Measurements from ENCODE around the gene PLCXD1. TPM values are rescaled to one million over a fixed set of nuclear protein-coding genes. Genes with fewer than 3 reads are reported as not detected.

The PLCXD1 gene
- polyA plus RNA-seq, 2 of the 4 experiments (the other 2 are of a cell fraction) = 64.6 to 67.9 TPM

DNA sequence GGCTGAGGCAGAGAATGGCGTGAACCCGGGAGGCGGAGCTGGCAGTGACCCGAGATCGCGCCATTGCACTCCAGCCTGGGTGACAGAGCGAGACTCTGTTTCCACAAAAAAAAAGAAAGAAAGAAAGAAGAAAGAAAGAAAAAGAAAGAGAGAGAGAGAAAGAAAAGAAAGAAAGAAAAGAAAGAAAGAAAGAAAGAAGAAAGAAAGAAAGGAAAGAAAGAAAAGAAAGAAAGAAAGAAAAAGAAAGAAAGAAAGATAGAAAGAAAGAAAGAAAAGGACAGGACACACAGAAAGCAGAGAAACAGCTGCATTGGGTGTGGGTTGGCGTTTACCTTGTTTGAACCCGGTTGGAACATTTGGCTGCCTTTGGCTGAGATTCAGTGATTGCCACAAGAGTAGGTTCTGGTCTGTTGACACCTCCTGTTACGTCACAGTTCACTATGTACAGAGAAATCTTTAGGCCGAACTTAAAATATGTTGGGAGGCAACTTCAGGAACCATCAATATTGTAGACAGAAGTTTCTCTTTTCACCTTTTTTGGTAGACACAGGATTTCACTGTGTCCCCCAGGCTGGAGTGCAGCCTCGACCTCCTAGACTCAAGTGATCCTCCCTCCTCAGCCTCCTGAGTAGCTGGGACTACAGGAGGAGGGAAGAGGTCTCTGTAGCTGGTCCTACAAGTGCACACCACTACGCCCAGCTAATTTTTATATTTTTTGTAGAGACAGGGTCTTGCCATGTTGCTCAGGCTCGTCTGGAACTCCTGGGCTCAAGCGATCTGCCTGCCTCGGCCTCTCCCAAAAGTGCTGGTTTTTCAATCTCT, 16.3 kb upstream of the PLCXD1 start:
- Histone ChIP-seq H3K4me2 (peak overlapping the region; percentile 41), H3K4me1 (peaks cover 57% of the 10 kb centered on the region), H3K4me3 (no peak overlapping the region), H3K27ac (peak overlapping the region; percentile 93 to 96), H3K9me3 (no peaks in the 10 kb centered on the region)
- DNase-seq (ENCODE audit: low read depth in 1 of 2, low spot score in 1 of 2) (peak in 1 of 2 experiments; percentile 75), ATAC-seq (no peak), FAIRE-seq (no peak)
- TF ChIP-seq NR3C1 (IDR thresholded peaks at IDR 0.05) = no peak
- peak; percentile 53 to 61; a peak in 3 of 4 replicates for TF ChIP-seq CEBPB (IDR thresholded peaks at IDR 0.05)
- 64% methylated on average over 16 of the region's 16 CpGs for WGBS (ENCODE audit: missing lambda C conversion rate)
- CTCF ChIA-PET = no interaction called here
- POLR2A ChIA-PET = no interaction called here

DNA sequence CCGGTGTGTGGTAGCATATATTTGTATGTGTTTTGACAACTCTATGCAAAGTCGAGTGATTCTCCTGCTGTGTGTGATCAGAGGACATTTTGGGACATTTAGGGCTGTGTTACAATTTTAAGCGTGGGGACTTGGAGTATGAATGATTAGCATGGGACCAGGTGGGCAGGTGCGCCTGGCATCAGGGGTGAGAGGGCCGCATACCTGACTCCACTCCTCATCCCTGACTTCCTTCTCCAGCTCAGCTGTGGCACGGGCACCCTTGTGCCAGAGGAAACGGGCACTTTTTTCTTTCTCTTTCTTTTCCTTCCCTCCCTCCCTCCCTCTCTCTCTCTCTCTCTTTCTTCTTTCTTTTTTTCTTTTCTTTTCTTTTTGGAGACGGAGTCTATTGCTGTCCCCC, 15.7 kb upstream of the PLCXD1 start:
- TF ChIP-seq, protein P1, sequence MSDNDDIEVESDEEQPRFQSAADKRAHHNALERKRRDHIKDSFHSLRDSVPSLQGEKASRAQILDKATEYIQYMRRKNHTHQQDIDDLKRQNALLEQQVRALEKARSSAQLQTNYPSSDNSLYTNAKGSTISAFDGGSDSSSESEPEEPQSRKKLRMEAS (IDR thresholded peaks at IDR 0.05) = no peak
- no peak for TF ChIP-seq NR3C1 (IDR thresholded peaks at IDR 0.05)
- TF ChIP-seq KDM5A (IDR thresholded peaks at IDR 0.05) = no peak
- no peak for TF ChIP-seq GATA3 (IDR thresholded peaks at IDR 0.05; ENCODE audit: borderline replicate concordance)
- no peak for TF ChIP-seq MAZ (IDR thresholded peaks at IDR 0.05; ENCODE audit: borderline replicate concordance, low read depth, low read length)
- TF ChIP-seq, protein P2, sequence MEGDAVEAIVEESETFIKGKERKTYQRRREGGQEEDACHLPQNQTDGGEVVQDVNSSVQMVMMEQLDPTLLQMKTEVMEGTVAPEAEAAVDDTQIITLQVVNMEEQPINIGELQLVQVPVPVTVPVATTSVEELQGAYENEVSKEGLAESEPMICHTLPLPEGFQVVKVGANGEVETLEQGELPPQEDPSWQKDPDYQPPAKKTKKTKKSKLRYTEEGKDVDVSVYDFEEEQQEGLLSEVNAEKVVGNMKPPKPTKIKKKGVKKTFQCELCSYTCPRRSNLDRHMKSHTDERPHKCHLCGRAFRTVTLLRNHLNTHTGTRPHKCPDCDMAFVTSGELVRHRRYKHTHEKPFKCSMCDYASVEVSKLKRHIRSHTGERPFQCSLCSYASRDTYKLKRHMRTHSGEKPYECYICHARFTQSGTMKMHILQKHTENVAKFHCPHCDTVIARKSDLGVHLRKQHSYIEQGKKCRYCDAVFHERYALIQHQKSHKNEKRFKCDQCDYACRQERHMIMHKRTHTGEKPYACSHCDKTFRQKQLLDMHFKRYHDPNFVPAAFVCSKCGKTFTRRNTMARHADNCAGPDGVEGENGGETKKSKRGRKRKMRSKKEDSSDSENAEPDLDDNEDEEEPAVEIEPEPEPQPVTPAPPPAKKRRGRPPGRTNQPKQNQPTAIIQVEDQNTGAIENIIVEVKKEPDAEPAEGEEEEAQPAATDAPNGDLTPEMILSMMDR (IDR thresholded peaks at IDR 0.05) = no peak
- no peak for TF ChIP-seq FOSB (CRISPR knock-in tag; IDR thresholded peaks at IDR 0.05)
- TF ChIP-seq, protein P3, sequence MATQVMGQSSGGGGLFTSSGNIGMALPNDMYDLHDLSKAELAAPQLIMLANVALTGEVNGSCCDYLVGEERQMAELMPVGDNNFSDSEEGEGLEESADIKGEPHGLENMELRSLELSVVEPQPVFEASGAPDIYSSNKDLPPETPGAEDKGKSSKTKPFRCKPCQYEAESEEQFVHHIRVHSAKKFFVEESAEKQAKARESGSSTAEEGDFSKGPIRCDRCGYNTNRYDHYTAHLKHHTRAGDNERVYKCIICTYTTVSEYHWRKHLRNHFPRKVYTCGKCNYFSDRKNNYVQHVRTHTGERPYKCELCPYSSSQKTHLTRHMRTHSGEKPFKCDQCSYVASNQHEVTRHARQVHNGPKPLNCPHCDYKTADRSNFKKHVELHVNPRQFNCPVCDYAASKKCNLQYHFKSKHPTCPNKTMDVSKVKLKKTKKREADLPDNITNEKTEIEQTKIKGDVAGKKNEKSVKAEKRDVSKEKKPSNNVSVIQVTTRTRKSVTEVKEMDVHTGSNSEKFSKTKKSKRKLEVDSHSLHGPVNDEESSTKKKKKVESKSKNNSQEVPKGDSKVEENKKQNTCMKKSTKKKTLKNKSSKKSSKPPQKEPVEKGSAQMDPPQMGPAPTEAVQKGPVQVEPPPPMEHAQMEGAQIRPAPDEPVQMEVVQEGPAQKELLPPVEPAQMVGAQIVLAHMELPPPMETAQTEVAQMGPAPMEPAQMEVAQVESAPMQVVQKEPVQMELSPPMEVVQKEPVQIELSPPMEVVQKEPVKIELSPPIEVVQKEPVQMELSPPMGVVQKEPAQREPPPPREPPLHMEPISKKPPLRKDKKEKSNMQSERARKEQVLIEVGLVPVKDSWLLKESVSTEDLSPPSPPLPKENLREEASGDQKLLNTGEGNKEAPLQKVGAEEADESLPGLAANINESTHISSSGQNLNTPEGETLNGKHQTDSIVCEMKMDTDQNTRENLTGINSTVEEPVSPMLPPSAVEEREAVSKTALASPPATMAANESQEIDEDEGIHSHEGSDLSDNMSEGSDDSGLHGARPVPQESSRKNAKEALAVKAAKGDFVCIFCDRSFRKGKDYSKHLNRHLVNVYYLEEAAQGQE (IDR thresholded peaks at IDR 0.05) = no peak
- no peak for TF ChIP-seq EHMT2 (IDR thresholded peaks at IDR 0.05; ENCODE audit: low read depth)
- no peak for TF ChIP-seq CHD4 (IDR thresholded peaks at IDR 0.05; ENCODE audit: borderline replicate concordance)
- TF ChIP-seq RCOR1 (IDR thresholded peaks at IDR 0.05; ENCODE audit: low read depth, low read length) = no peak
- no peak for TF ChIP-seq HOXB5 (CRISPR knock-in tag; IDR thresholded peaks at IDR 0.05)
- TF ChIP-seq, protein P4, sequence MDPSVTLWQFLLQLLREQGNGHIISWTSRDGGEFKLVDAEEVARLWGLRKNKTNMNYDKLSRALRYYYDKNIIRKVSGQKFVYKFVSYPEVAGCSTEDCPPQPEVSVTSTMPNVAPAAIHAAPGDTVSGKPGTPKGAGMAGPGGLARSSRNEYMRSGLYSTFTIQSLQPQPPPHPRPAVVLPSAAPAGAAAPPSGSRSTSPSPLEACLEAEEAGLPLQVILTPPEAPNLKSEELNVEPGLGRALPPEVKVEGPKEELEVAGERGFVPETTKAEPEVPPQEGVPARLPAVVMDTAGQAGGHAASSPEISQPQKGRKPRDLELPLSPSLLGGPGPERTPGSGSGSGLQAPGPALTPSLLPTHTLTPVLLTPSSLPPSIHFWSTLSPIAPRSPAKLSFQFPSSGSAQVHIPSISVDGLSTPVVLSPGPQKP (IDR thresholded peaks at IDR 0.05; ENCODE audit: low read depth, low read length) = no peak
- TF ChIP-seq, protein P5, sequence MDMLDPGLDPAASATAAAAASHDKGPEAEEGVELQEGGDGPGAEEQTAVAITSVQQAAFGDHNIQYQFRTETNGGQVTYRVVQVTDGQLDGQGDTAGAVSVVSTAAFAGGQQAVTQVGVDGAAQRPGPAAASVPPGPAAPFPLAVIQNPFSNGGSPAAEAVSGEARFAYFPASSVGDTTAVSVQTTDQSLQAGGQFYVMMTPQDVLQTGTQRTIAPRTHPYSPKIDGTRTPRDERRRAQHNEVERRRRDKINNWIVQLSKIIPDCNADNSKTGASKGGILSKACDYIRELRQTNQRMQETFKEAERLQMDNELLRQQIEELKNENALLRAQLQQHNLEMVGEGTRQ (IDR thresholded peaks at IDR 0.05) = no peak
- TF ChIP-seq HOXA7 (CRISPR knock-in tag; IDR thresholded peaks at IDR 0.05) = no peak
- no peak for TF ChIP-seq ZNF302 (CRISPR knock-in tag; IDR thresholded peaks at IDR 0.05)
- CTCF ChIA-PET = no interaction called here
- POLR2A ChIA-PET = no interaction called here
- no peak overlapping the region for H3K4me3 ChIP-seq
- no peak for ATAC-seq
- WGBS (ENCODE audit: missing lambda C conversion rate) = 81% methylated on average over 8 of the region's 8 CpGs
- H3K4me1 ChIP-seq = peaks cover 50% of the 10 kb centered on the region
- H3K27ac ChIP-seq = peak overlapping the region; percentile 93 to 96
- DNase-seq (ENCODE audit: low read depth in 1 of 2, low spot score in 1 of 2) = no peak
- no peak for FAIRE-seq
- H3K9me3 ChIP-seq = no peaks in the 10 kb centered on the region
- H3K4me2 ChIP-seq = peak overlapping the region; percentile 41

Data from A549 (cell line).